ENCODE measurements around the gene PSMD3. TPM values are rescaled to one million over a fixed set of nuclear protein-coding genes. Genes with fewer than 3 reads are reported as not detected.

PSMD3 gene
- total and polyA plus RNA-seq, 4 donors = 30.7 to 80.7 (median 66.3) TPM

DNA sequence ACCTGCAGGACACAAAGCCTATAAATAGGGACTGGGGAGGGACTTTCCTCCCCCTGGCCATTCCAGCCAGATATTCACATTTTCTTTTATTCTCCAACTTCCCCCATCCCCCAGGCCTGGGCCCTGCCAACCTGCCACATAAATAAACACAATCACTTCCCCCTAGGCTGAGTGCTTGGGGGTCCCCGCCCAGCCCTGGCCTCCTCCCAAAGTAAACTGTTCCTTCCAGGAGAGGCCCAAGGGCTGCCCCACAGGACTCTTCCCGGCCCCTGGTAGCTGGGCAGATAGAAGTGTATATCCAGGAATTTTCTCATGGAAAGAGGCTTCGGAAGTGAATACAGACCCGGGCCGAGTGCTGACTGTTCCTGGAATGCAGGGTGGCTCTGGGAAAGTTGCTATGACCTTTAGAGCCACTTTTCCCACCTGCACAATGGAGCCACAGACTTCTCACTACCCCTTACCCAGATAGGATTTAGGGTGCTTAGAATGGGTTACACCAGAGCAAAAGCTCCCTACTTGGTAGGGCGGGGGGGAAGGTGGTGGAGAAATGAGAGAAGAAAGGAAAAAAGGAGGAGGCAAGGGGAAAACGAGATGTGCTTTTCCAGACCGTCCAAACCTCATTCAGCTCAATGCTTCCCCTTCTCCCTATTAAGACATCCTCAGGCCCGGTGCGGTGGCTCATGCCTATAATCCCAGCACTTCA lies 43.1 kb downstream of the PSMD3 start:
- H3K27ac ChIP-seq (ENCODE audit: low read depth in 1 of 2, low read length in 2 of 2) = no peak overlapping the region
- H3K4me3 ChIP-seq (ENCODE audit: low read depth in 1 of 3, low read length in 3 of 3) = no peak overlapping the region
- H3K36me3 ChIP-seq (ENCODE audit: control insufficient read depth in 4 of 4, insufficient read depth in 3 of 4, low read depth in 1 of 4, low read length in 3 of 4) = peaks cover 8 to 36% (median 16%) of the 10 kb centered on the region in 4 donors
- WGBS = 68% methylated on average over 10 of the region's 10 CpGs
- no peak overlapping the region for H3K9ac ChIP-seq (ENCODE audit: low read depth in 1 of 2, low read length in 2 of 2)
- TF ChIP-seq ZBTB33 (IDR thresholded peaks at IDR 0.05) (no peak), GABPA (IDR thresholded peaks at IDR 0.05 in 1 of 2, conservative IDR thresholded peaks at IDR 0.05 in 1 of 2) (no peak), JUND (IDR thresholded peaks at IDR 0.05) (no peak), HNF4A (conservative IDR thresholded peaks at IDR 0.05) (no peak), HNF4G (IDR thresholded peaks at IDR 0.05) (no peak), EGR1 (IDR thresholded peaks at IDR 0.05; ENCODE audit: low read depth in 2 of 2) (no peak), RAD21 (IDR thresholded peaks at IDR 0.05) (no peak), REST (IDR thresholded peaks at IDR 0.05) (no peak), RXRA (IDR thresholded peaks at IDR 0.05) (no peak), TAF1 (conservative IDR thresholded peaks at IDR 0.05) (no peak), YY1 (IDR thresholded peaks at IDR 0.05) (no peak), SP1 (IDR thresholded peaks at IDR 0.05) (no peak), ATF3 (IDR thresholded peaks at IDR 0.05) (no peak)
- no peaks in the 10 kb centered on the region for H3K9me3 ChIP-seq (ENCODE audit: control insufficient read depth in 4 of 4, low read length in 3 of 4)
- peaks cover 2 to 18% (median 7%) of the 10 kb centered on the region in 4 donors for H3K4me1 ChIP-seq (ENCODE audit: control insufficient read depth in 4 of 4, insufficient read depth in 4 of 4, low read length in 3 of 4)
- DNase-seq (ENCODE audit: low spot score) = no peak
- H3K27me3 ChIP-seq (ENCODE audit: control insufficient read depth in 4 of 4, insufficient read depth in 4 of 4, low read length in 3 of 4) = no peaks in the 10 kb centered on the region

DNA sequence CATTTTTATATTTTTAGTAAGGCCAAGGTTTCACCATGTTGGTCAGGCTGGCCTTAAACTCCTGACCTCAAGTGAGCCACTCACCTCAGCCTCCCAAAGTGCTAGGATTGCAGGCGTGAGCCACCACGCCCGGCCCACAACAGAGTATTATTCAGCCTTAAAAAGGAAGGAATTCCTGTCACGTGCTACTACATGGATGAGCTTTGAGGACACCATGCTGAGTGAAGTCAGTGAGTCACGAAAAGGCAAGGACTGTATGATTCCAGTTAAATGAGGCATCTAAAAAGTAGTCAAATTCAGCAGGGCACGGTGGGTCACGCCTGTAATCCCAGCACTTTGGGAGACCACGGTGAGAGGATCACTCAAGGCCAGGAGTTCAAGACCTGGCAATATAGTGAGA lies 44.3 kb downstream of the PSMD3 start:
- DNase-seq (ENCODE audit: low spot score) = no peak
- Histone ChIP-seq H3K36me3 (ENCODE audit: control insufficient read depth in 4 of 4, insufficient read depth in 3 of 4, low read depth in 1 of 4, low read length in 3 of 4) (peaks cover 11 to 46% (median 21%) of the 10 kb centered on the region in 4 donors), H3K9ac (ENCODE audit: low read depth in 1 of 2, low read length in 2 of 2) (no peak overlapping the region), H3K27ac (ENCODE audit: low read depth in 1 of 2, low read length in 2 of 2) (no peak overlapping the region), H3K27me3 (ENCODE audit: control insufficient read depth in 4 of 4, insufficient read depth in 4 of 4, low read length in 3 of 4) (no peaks in the 10 kb centered on the region), H3K9me3 (ENCODE audit: control insufficient read depth in 4 of 4, low read length in 3 of 4) (no peaks in the 10 kb centered on the region), H3K4me3 (ENCODE audit: low read depth in 1 of 3, low read length in 3 of 3) (no peak overlapping the region), H3K4me1 (ENCODE audit: control insufficient read depth in 4 of 4, insufficient read depth in 4 of 4, low read length in 3 of 4) (peaks cover 2 to 15% (median 7%) of the 10 kb centered on the region in 4 donors)
- TF ChIP-seq JUND (IDR thresholded peaks at IDR 0.05) = no peak
- 96% methylated on average over 8 of the region's 8 CpGs for WGBS
